Measurements from ENCODE around the gene UQCRQ. TPM values are rescaled to one million over a fixed set of nuclear protein-coding genes. Genes with fewer than 3 reads are reported as not detected.

Gene UQCRQ
- total RNA-seq, 1 donor = 76.0 TPM

DNA sequence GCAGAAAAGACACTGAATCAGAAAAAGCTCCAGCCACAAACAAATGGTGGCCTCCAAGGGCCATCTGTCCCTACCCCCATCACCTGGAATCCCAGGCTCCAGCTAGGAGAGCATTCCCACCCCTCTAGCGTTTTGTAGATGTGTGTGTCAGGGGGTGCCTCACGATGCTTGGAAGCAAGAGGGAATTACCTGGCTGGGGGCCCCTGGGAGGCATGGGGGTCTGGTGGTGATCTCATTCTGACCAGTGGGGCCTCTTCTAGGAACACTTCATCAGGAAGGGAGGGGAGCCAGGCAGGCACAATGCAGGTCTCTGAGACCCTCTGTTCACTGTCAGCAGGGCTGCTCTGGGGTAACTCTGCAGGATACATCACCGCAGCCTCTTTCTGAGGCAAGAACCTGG is 42.0 kb upstream of the UQCRQ start:
- DNase-seq (ENCODE audit: insufficient read length, low spot score, missing footprints) = peak; percentile 52
- H3K27ac ChIP-seq (ENCODE audit: low read depth, low read length) = no peak overlapping the region
- H3K4me1 ChIP-seq (ENCODE audit: insufficient read depth, low read length) = peaks cover 5% of the 10 kb centered on the region
- TF ChIP-seq, protein P1, sequence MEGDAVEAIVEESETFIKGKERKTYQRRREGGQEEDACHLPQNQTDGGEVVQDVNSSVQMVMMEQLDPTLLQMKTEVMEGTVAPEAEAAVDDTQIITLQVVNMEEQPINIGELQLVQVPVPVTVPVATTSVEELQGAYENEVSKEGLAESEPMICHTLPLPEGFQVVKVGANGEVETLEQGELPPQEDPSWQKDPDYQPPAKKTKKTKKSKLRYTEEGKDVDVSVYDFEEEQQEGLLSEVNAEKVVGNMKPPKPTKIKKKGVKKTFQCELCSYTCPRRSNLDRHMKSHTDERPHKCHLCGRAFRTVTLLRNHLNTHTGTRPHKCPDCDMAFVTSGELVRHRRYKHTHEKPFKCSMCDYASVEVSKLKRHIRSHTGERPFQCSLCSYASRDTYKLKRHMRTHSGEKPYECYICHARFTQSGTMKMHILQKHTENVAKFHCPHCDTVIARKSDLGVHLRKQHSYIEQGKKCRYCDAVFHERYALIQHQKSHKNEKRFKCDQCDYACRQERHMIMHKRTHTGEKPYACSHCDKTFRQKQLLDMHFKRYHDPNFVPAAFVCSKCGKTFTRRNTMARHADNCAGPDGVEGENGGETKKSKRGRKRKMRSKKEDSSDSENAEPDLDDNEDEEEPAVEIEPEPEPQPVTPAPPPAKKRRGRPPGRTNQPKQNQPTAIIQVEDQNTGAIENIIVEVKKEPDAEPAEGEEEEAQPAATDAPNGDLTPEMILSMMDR (IDR thresholded peaks at IDR 0.05; ENCODE audit: extremely low read depth, low read depth, low read length) = no peak
- no peak overlapping the region for H2AFZ ChIP-seq (ENCODE audit: low read length)
- no peak overlapping the region for H3K4me2 ChIP-seq (ENCODE audit: insufficient read depth, low read length)
- H3K79me2 ChIP-seq (ENCODE audit: insufficient read depth, low read length) = peaks cover 13% of the 10 kb centered on the region
- no peaks in the 10 kb centered on the region for H3K9me3 ChIP-seq (ENCODE audit: low read depth, low read length)
- no peak overlapping the region for H3K4me3 ChIP-seq (ENCODE audit: insufficient read depth, low read length)
- peaks cover 7% of the 10 kb centered on the region for H4K20me1 ChIP-seq (ENCODE audit: insufficient read depth, low read length)
- H3K36me3 ChIP-seq (ENCODE audit: insufficient read depth, low read length) = peaks cover 6% of the 10 kb centered on the region
- no peaks in the 10 kb centered on the region for H3K27me3 ChIP-seq (ENCODE audit: insufficient read depth, low read length)

DNA sequence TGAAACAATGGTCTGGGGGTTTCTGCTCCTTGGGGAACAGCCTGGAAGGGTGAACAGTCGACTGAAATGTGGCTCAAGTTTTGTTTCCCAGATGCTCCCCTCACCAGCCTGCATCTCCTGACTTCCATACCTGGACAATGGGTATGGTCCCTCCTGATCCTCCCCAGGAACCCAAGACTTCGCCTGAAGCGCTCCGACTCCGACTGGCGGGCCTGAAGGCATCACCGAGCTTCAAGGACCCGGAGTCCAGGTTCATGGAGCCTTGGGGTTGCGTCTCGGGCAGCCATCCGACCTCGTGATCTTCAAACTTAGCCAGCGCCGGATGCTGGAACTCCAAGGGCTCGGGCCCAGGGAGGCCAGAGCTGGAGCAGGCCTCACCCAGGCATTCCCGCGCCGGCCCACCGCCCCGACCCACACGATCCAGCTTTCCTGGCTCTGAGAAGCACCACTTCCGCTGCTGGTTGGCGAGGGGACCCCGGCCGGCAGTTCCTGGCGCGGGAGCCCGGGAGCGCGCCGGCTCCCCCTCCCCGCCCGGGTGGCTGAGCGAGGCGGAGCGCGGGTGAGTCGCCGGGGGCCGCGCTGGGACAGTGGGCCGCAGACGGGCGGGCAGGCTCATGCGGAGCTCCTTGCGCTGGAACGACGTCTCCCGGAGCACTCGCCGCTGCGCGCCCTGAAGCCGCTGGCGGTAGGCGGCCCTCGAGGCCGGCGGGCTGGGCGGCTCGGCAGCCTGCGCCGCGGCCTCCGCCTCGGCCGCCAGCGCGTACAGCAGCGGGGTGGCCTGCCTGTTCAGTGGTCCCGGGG is 41.2 kb upstream of the UQCRQ start:
- TF ChIP-seq, protein P1 (IDR thresholded peaks at IDR 0.05; ENCODE audit: extremely low read depth, low read depth, low read length) = no peak
- Histone ChIP-seq H3K4me3 (ENCODE audit: insufficient read depth, low read length) (no peak overlapping the region), H4K20me1 (ENCODE audit: insufficient read depth, low read length) (peaks cover 11% of the 10 kb centered on the region), H3K36me3 (ENCODE audit: insufficient read depth, low read length) (peaks cover 6% of the 10 kb centered on the region), H3K9me3 (ENCODE audit: low read depth, low read length) (no peaks in the 10 kb centered on the region), H3K4me2 (ENCODE audit: insufficient read depth, low read length) (no peak overlapping the region), H3K27me3 (ENCODE audit: insufficient read depth, low read length) (no peaks in the 10 kb centered on the region), H3K27ac (ENCODE audit: low read depth, low read length) (no peak overlapping the region), H2AFZ (ENCODE audit: low read length) (no peak overlapping the region), H3K79me2 (ENCODE audit: insufficient read depth, low read length) (peaks cover 16% of the 10 kb centered on the region), H3K4me1 (ENCODE audit: insufficient read depth, low read length) (peaks cover 8% of the 10 kb centered on the region)
- DNase-seq (ENCODE audit: insufficient read length, low spot score, missing footprints) = peak; percentile 46

DNA sequence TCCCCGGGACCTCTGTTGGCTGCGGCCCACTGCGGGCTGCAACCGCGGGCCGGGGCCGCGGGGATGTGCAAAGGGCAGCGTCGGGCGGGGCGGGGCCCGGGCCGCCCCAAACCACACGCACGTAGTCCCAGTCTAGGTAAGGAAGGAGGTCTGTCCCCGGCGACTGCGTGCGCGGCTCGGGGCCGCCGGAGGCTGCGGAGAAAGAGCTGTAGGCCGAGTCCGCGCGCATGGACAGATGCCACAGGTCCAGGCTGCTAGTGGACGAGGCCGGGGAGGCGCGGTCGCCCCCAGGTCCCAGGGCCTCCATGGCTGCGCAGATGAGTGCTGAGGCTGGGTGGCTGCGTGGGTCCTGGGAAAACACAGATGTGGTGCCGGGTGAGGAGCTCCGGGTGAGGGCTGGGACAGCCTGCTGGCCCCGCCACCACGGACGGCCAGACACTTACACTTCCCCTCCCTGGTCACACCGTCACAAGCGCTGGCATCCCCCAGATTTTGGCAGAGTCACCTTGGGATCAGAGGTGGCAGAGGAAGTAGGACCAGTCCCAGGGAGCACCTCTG is 40.5 kb upstream of the UQCRQ start:
- H2AFZ ChIP-seq (ENCODE audit: low read length) = no peak overlapping the region

More for the DNA sequence above, 40.5 kb upstream of the UQCRQ start:
- H3K9me3 ChIP-seq (ENCODE audit: low read depth, low read length) = no peaks in the 10 kb centered on the region
- TF ChIP-seq, protein P1 (IDR thresholded peaks at IDR 0.05; ENCODE audit: extremely low read depth, low read depth, low read length) = no peak
- H3K4me2 ChIP-seq (ENCODE audit: insufficient read depth, low read length) = no peak overlapping the region
- H3K36me3 ChIP-seq (ENCODE audit: insufficient read depth, low read length) = peaks cover 6% of the 10 kb centered on the region
- peaks cover 16% of the 10 kb centered on the region for H3K79me2 ChIP-seq (ENCODE audit: insufficient read depth, low read length)
- no peak overlapping the region for H3K27ac ChIP-seq (ENCODE audit: low read depth, low read length)
- peak; percentile 72 for DNase-seq (ENCODE audit: insufficient read length, low spot score, missing footprints)
- H3K4me3 ChIP-seq (ENCODE audit: insufficient read depth, low read length) = no peak overlapping the region
- no peaks in the 10 kb centered on the region for H3K27me3 ChIP-seq (ENCODE audit: insufficient read depth, low read length)
- peaks cover 11% of the 10 kb centered on the region for H4K20me1 ChIP-seq (ENCODE audit: insufficient read depth, low read length)
- peaks cover 6% of the 10 kb centered on the region for H3K4me1 ChIP-seq (ENCODE audit: insufficient read depth, low read length)
